GM19035 (cell line): ENCODE measurements around the gene MPIG6B.

ENCODE experiments used
- ATAC-seq: cut with Tn5 transposase; IDR thresholded peaks from one replicate; pipeline ENCODE4 v1.9.1; 2021; ENCODE audit not compliant: unreplicated experiment

Gene MPIG6B

GRCh38 chr6:31736768-31737314 lies 13.7 kb downstream of the MPIG6B start:
- ATAC-seq = no peak

DNA sequence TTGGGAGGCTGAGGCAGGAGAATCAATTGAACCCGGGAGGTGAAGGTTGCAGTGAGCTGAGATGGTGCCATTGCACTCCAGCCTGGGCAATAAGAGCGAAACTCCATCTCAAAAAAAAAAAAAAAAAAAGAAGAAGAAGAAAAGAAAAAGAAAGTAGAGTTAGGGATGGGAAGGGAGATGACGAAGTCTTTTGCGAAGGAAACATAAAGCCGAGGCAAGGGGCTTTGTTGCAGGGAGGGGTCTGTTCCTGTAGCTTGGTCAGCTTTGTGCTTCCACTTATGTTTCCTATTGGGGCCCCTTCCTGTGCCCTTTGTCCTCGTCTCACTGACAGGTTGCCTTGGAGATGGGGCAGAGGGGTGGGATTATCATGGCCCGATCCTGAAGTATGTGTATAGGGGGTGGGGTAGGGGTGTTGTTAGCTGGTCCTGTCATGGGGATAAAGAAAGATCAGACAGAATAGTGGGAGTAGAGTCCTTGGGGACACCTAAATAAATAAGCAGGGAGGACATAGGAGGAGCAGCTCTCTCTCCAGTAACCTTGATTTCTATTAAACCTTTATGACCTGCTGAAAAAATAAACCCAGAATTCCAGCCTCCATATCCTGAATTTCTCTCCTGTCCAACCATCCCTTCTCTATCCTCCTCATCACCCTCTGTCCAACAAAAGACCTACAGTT lies 14.3 kb downstream of the MPIG6B start:
- ATAC-seq = no peak

GRCh38 chr6:31737991-31738979 lies 15.1 kb downstream of the MPIG6B start:
- ATAC-seq = no peak

DNA sequence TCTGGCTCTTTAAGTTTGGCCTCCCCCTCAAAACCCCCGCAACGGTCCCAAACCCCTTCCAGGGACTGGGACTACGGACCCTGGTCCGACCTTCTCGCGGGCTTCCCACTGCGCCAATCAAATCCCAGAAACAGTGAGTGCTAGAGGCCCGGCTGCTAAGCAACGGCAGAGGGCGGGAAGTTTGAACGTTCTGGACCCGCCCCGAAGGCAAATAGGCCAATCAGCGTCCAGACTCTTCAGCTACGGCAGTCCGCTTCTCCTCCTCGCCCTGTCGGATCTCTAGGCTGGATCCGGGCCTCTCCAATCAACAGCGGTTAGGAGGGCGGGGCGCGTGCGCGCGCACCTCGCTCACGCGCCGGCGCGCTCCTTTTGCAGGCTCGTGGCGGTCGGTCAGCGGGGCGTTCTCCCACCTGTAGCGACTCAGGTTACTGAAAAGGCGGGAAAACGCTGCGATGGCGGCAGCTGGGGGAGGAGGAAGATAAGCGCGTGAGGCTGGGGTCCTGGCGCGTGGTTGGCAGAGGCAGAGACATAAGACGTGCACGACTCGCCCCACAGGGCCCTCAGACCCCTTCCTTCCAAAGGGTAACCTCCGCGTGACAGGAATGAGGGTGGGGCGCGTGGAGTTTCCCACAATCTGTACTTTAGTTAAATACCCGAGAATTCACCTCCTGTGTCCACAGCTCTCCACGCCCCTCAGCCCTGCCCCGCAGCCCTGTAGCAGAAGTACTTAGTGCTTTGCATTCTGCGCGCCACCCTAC lies 16.6 kb downstream of the MPIG6B start, which contains the start of gene MSH5:
Gene MSH5 (plus strand): TSS at position 367 of the 758 bp plus-strand sequence. CDS start 462 bp downstream, outside the sequence.
- ATAC-seq = peak; percentile 74

DNA sequence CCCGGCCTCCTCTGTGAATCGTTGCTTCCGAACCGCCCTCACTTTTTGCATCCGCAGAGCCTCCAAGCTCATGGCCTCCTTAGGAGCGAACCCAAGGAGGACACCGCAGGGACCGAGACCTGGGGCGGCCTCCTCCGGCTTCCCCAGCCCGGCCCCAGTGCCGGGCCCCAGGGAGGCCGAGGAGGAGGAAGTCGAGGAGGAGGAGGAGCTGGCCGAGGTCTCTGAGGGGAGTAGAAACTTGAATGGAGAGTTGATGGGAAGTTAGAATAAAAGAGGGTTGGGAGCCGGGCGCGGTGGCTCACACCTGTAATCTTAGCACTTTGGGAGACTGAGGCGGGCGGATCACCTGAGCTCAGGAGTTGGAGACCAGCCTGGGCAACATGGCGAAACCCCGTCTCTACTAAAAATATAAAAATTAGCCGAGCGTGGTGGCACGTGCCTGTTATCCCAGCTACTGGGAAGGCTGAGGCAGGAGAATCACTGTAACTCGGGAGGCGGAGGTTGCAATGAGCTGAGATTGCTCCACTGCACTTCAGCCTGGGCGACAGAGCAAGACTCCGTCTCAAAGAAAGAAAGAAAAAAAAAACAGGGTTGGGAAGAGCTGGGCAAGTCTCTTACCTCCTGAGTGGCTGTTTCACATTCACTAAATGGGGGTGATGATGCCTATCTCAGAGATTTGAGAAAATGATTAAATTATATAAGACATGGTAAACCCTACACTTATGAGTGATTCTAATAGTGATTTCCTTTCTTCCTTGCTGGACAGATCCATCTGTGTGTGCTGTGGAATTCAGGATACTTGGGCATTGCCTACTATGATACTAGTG lies 17.4 kb downstream of the MPIG6B start:
- no peak for ATAC-seq

- no peak for ATAC-seq
Measured at GRCh38 chr6:31741815-31742214, 18.6 kb downstream of the MPIG6B start.

- ATAC-seq = no peak
Measured at GRCh38 chr6:31742894-31743293, 19.7 kb downstream of the MPIG6B start.

DNA sequence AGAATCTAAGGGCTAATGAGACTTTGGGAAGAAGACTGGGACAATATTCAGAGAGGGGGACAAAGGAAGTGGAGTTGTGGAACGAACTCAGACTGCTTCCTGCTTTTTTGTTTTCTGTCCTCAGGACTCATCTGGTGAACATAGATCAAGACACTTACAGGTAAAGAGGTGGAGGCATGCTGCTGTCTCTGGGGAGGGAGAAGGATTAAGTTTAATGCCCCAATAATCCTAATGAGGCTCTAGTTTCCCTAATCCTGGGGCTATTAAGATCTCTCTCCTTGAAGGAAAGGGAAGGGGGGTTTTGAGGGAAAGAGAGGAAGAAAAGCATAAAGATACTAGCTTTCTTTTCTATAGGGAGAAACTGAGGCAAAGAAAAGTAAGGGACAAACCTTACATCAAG lies 21.2 kb downstream of the MPIG6B start:
- no peak for ATAC-seq

DNA sequence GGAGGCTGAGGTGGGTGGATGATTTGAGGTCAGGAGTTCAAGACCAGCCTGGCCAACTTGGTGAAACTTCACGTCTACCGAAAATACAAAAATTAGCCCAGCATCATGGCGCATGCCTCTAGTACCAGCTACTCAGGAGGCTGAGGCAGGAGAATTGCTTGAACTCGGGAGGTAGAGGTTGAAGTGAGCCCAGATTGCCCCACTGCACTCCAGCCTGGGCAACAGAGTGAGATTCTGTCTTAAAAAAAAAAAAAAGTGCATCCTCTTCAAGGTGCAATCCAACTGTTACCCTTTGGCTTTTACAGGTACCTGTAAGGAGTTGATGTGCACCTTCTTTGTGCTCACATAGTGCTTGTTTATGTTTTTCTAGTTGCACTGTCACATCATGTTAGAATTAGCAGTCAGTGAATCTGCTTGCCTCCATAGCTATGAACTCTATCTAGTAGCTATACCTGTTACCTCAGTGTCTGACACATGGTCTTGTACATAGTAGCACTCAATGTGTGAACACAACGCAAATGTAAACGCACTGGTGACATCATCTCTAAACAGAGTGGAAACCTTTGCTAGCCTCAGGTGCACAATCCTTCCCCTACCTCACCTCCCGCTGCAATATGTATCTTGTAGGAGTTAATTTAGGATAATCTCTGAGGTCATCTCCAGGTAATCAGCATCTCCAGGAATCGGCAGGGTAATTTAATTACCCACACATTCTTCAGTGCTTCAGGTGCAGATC lies 26.3 kb downstream of the MPIG6B start:
- no peak for ATAC-seq

DNA sequence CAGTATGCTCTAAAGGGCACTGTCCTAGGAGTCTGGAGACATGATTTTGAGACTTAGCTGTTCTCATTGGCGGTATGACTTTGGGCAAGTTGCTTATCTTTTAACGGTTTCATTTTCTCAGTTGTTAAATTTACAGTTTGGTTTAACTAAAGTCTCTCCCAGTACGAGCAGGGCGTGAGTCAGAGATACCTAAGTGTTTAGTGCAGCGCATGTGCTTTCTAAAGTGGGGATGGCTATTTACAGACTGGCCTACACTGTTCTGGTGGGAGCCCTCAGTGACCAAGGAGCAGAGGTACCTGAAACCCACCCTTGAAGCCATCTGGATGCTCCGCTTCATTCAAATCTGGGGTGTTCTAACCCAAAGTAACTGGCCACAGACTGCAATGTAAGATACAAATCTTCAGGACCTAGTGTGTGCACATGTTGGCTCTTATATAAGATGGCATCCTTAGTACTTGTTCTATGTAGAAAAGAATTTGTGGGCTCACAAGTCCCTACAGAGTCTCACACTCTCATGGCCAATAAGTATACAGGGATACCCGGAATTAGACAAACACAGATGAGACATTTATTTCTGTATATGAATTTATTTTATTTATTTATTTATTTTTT lies 27.3 kb downstream of the MPIG6B start:
- ATAC-seq = no peak

DNA sequence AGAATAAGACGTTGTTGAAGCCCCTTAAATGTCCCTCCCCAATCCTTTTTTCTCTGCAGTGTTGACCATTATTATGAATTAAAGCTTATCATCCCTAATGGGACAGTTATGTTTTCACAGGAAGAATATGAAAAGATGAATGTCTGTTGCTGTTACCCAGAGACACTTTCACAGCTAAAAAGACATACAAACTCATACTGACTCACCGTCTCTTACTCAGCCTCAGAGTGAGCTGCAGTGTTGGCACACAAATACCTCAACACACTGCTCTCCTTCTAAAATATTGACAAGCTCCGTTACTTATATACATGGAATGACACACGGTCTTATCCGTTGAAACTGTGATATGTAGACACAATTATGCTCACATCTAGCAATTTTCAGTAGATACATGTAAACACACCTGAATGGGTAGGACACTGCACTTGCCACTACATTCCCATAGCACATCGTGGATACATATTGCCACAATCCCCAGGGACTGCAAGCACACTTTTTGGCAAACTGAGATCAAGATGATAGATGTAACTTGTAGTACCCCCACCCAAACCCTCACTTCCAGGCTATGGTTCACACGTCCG lies 29.7 kb downstream of the MPIG6B start:
- ATAC-seq = no peak

- no peak for ATAC-seq
Measured at GRCh38 chr6:31758281-31758680, 35.1 kb downstream of the MPIG6B start.

DNA sequence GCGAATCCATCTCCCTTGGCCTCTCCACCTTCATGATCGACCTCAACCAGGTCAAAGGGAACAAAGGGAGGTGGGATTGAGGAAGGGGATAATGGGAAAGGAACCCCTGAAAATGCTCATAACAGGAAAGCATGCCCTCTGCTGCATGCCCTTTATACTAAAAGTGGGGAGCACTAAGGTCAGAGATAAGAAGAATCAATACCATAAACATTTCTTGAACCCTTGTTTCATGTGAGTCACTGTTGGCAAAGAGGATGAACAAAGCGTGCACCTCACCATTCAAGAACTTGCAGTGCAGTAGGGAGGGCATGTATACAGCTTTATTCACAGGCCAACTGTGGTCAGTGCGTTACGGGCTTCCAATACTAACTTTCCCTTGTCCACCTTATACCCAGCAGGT lies 37.6 kb downstream of the MPIG6B start:
- no peak for ATAC-seq

DNA sequence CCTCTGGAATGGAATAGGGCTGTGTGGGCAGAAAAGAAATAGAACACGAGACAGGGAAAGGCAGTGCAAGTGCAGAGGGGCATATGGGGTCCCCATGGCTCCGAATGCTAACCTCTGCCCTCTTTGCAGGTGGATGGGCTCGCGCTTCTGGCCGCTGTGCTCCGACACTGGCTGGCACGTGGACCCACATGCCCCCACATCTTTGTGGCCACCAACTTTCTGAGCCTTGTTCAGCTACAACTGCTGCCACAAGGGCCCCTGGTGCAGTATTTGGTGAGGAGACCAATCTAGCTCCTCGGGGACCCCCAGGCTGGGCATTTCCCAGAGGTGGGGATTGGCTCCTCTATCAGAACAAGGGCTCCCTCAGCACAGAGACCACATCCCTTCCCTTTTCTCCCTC lies 38.2 kb downstream of the MPIG6B start:
- ATAC-seq = no peak

DNA sequence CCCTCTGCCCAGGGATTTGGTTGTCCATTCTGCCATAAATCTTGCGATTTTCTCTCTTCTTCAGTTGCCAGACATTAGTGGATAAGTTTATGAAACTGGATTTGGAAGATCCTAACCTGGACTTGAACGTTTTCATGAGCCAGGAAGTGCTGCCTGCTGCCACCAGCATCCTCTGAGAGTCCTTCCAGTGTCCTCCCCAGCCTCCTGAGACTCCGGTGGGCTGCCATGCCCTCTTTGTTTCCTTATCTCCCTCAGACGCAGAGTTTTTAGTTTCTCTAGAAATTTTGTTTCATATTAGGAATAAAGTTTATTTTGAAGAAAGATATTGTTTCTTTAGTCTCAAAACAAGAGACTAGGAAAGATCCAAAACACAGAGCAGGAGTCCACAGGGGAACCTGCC lies 39.2 kb downstream of the MPIG6B start, which contains the start of gene SAPCD1:
Gene SAPCD1 (plus strand): TSS at position 301 of the 400 bp plus-strand sequence. CDS start 399 bp downstream, outside the sequence.
- no peak for ATAC-seq

DNA sequence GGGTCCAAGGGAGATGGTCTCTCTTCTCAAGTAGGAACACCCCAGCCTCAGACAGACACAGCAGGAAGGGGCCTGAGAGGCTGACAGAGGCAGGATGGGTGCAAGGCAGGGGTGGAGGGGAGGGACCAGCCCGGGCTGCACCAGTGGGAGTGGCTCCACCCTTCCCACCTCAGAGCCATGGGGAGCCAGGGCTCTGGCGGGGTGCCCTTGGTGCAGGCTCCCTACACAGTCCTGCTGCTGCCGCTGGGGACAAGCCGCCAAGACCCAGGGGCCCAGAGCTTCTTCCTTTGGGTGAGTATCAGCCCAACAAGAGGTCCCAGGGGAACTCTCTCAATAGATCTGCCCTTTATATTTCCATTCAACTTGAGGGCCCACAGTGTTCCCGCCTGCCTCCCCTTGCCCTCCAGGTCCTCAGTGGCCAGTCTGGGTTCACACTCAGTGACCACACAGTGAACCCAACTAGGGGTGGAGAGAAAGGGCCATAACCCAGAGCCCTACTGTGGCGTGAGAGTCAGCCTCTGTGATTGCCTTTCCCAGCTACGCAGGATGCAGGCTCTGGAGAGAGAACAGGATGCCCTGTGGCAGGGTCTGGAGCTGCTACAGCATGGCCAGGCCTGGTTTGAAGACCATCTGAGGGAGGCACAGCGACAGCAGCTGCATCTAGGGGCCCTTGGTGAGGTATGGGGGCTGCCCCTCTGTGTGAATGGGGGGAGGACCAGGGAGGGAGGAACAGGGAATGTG lies 39.9 kb downstream of the MPIG6B start:
- no peak for ATAC-seq

GRCh38 chr6:31763619-31763940 lies 40.4 kb downstream of the MPIG6B start:
- ATAC-seq = no peak

GRCh38 chr6:31764198-31764597 lies 41.0 kb downstream of the MPIG6B start:
- ATAC-seq = no peak
